Calu3 (cell line): ENCODE data around the gene STYXL1. TPM values are rescaled to one million over a fixed set of nuclear protein-coding genes. Genes with fewer than 3 reads are reported as not detected.

ENCODE experiments used
- BruUV-seq: library from RNA; stranded (reverse); fragments of 400-500 nt; replicated peaks from 2 replicates; lab custom pipeline; 2021; lab: Mats Ljungman, UMichigan
- CTCF ChIA-PET: fragments of 300-600 bp; sonication (Branson Sonifier 250); formaldehyde crosslinking; loops from one replicate; lab custom pipeline; 2022; ENCODE audit warnings: antibody characterized with exemption; lab: Charles Lee
- DNase-seq: peaks from one replicate; pipeline ENCODE4 v3.0.0; 2022
- H3K27ac Mint-ChIP-seq: one replicate; pipeline ENCODE4 v1.8.0; 2022; ENCODE audit warnings: mixed read lengths; ENCODE audit not compliant: unreplicated experiment
- H3K27me3 Mint-ChIP-seq: one replicate; pipeline ENCODE4 v1.8.0; 2022; ENCODE audit warnings: mixed read lengths; ENCODE audit not compliant: unreplicated experiment
- H3K36me3 Mint-ChIP-seq: one replicate; pipeline ENCODE4 v1.8.0; 2022; ENCODE audit warnings: mild to moderate bottlenecking, moderate library complexity, mixed read lengths; ENCODE audit not compliant: insufficient read depth, unreplicated experiment
- H3K4me1 Mint-ChIP-seq: one replicate; pipeline ENCODE4 v1.8.0; 2022; ENCODE audit warnings: mild to moderate bottlenecking, low read depth, mixed read lengths; ENCODE audit not compliant: unreplicated experiment
- H3K4me3 Mint-ChIP-seq: one replicate; pipeline ENCODE4 v1.8.0; 2022; ENCODE audit warnings: mild to moderate bottlenecking, low read depth, moderate library complexity, mixed read lengths; ENCODE audit not compliant: unreplicated experiment
- H3K9me3 Mint-ChIP-seq: one replicate; pipeline ENCODE4 v1.8.0; 2022; ENCODE audit warnings: low read depth, mixed read lengths; ENCODE audit not compliant: unreplicated experiment
- CTCF ChIP-seq: fragments of 200-600 bp; IDR thresholded peaks from one replicate; pipeline ENCODE4 v1.8.0; 2022; ENCODE audit warnings: antibody characterized with exemption; ENCODE audit not compliant: unreplicated experiment
- intact Hi-C: fragments of 100-400 bp; cut with micrococcal nuclease; formaldehyde crosslinking; loops from one replicate; pipeline ENCODE4 v1.10.0; 2022; ENCODE audit not compliant: unreplicated experiment
- total RNA-seq: library from RNA; stranded (reverse); gene quantifications from 2 replicates; pipeline ENCODE4 v1.2.3, GENCODE V29; 2022

The STYXL1 gene
- total RNA-seq, 1 experiment from 2014 or later = 39.9 TPM

- Mint-ChIP-seq H3K9me3 (no peaks in the 10 kb centered on the region), H3K27ac (no peak overlapping the region), H3K36me3 (peaks cover 35% of the 10 kb centered on the region), H3K4me3 (no peak overlapping the region), H3K27me3 (no peaks in the 10 kb centered on the region), H3K4me1 (no peaks in the 10 kb centered on the region)
- CTCF ChIA-PET = interaction anchor here (0.6 kb wide), 1 partner anchor 15 kb away, joined by 3 read pairs; no protein-coding TSS in a partner anchor
- intact Hi-C loops = no loop called here
- no peak for TF ChIP-seq CTCF
- no peak for DNase-seq
- no TSS peak for BruUV-seq
Observed at GRCh38 chr7:75987805-75988567, 59.8 kb downstream of the STYXL1 start.

GRCh38 chr7:75987026-75987804, 60.6 kb downstream of the STYXL1 start:
- CTCF ChIA-PET = interaction anchor here (0.6 kb wide), 1 partner anchor 14 kb away, joined by 3 read pairs; no protein-coding TSS in a partner anchor
- intact Hi-C loops = no loop called here
- no peak overlapping the region for H3K27ac Mint-ChIP-seq
- no peaks in the 10 kb centered on the region for H3K4me1 Mint-ChIP-seq
- no peaks in the 10 kb centered on the region for H3K27me3 Mint-ChIP-seq
- no TSS peak for BruUV-seq
- H3K36me3 Mint-ChIP-seq = peaks cover 35% of the 10 kb centered on the region
- no peak for TF ChIP-seq CTCF
- no peak overlapping the region for H3K4me3 Mint-ChIP-seq
- DNase-seq = no peak
- H3K9me3 Mint-ChIP-seq = no peaks in the 10 kb centered on the region

- no peak for DNase-seq
- no peaks in the 10 kb centered on the region for H3K27me3 Mint-ChIP-seq
- no peaks in the 10 kb centered on the region for H3K9me3 Mint-ChIP-seq
- CTCF ChIA-PET = no interaction called here
- intact Hi-C loops = no loop called here
- H3K36me3 Mint-ChIP-seq = peaks cover 42% of the 10 kb centered on the region
- no peak overlapping the region for H3K4me3 Mint-ChIP-seq
- no peak overlapping the region for H3K27ac Mint-ChIP-seq
- BruUV-seq = no TSS peak
- H3K4me1 Mint-ChIP-seq = no peaks in the 10 kb centered on the region
- no peak for TF ChIP-seq CTCF
Observed at GRCh38 chr7:75986147-75986781, 61.5 kb downstream of the STYXL1 start.

GRCh38 chr7:75985518-75986146, 62.2 kb downstream of the STYXL1 start:
- H3K36me3 Mint-ChIP-seq = peaks cover 37% of the 10 kb centered on the region
- no peak overlapping the region for H3K4me3 Mint-ChIP-seq
- no peak overlapping the region for H3K27ac Mint-ChIP-seq
- no peaks in the 10 kb centered on the region for H3K9me3 Mint-ChIP-seq
- CTCF ChIA-PET = no interaction called here
- no peak for DNase-seq
- TSS peak; percentile 44 for BruUV-seq
- H3K4me1 Mint-ChIP-seq = no peaks in the 10 kb centered on the region
- no peak for TF ChIP-seq CTCF
- H3K27me3 Mint-ChIP-seq = no peaks in the 10 kb centered on the region
- intact Hi-C loops = no loop called here
